NCI-H524 (cell line): ENCODE results near the gene COX8C.
"Not testable (repeated sequence)": the region's sequence is repeated elsewhere in the genome, so short reads cannot be mapped to it uniquely, and the experiment has no call there.

Experiments used
- DNase-seq, 2 experiments: peaks; one replicate each; lab custom pipeline; 2025; lab: John Stamatoyannopoulos, UW

Gene COX8C

DNA sequence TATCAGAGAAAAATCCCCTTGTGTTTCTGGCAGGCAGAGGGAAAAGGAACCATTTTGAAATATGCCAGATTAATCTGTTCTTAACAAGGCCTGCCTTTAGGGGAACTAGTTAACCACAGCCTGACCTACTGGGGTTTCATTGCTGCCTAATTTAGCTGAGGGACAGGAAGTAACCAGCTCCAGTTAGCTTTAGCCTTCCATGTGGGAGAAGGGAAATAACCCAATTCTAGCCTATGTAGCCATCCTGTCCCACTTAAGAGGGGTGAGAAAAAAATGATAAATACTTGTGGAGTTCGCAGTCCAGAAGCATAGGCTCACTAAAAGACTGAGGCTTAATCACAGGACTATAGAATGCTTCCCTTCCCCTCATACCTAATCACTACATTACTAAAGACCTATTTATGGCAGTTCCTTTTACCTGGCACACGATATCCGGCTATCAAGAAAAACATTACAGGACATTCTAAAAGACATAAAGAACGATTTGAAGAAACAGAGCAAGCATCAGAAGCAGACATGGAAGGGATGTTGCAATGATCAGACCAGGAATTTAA, 22.8 kb downstream of the COX8C start:
- DNase-seq: no peak

DNA sequence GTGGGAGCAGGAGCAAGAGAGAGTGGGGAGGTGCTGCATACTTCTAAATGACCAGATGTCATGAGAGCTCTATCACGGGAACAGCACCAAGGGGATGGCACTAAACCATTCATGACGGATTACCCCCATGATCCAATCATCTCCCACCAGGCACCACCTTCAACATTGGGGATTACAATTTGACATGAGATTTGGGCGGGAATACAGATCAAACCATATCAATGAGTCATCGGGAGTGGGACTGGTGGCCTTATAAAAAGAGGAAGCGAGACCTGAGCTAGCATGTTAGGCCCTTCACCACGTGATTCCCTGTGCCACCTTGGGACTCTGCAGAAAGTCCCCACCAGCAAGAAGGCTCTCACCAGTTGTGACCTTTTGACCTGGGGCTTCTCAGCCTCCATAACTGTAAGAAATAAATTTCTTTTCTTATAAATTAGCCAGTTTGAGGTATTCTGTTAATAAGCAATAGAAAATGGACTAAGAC, 28.7 kb downstream of the COX8C start:
- no peak for DNase-seq

DNA sequence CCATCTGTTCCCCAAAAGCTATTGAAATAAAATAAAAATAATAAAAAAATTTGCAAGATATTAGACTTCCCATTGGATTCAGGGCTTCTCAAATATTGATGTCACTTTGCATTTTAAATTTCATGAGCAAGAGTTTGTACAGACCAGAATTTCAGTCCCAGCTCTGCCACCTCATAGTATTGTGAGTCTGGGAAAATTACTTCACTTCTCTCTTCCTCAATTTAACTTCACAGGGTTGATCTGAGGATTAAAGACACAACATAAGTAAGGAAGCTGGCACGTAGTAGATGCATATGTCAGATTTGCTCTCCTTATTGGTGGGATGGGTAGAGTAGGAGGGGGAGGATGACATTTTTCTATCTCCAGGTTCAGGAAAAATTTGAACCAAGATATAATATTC, 32.8 kb downstream of the COX8C start:
- DNase-seq: no peak

DNA sequence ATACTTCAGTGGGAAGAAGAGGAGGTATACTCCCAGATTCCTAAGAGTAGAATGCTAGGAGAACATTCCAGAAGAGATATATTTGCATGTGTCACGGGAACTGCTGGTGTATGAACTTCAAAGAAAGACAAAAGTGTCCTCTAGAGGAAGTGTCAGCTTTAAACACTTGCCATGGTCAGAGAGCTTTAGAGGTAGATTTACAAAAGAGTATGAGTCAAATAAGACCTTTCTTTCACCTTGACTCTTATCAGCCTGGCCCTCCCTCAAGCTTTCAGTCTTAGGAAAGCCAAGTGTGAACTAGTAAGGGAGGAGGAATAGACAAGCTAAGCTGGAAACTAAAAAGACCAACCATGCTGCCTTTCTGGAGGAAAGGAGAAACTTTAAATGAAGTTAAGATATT, 34.7 kb downstream of the COX8C start:
- DNase-seq: no peak

DNA sequence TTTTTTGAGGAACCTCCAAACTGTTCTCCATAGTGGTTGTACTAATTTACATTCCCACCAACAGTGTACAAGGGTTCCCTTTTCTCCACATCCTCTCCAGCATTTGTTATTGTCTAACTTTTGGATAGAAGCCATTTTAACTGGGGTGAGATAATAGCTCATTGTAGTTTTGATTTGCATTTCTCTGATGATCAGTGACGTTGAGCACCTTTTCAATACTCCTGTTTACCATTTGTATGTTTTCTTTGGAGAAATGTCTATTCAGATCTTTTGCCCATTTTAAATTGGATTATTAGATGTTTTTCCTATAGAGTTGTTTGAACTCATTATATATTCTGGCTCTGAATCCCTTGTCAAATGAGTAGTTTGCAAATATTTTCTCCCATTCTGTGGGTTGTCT, 37.3 kb downstream of the COX8C start:
- DNase-seq: not testable (repeated sequence)

DNA sequence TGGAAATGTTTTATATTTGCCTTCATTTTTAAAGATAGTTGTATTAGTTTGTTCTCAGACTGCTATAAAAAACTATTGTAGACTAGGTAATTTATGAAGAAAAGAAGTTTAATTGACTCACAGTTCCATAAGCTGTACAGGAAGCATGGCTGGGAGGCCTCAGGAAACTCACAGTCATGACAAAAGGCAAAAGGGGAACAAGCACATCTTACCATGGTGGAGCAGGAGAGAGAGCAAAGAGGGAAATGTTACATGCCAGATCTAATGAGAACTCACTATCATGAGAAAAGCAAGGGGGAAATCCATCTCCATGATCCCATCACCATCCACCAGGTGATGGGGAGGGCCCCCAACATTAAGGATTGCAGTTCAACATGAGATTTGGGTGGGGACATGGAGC, 48.2 kb downstream of the COX8C start:
- no peak for DNase-seq

DNA sequence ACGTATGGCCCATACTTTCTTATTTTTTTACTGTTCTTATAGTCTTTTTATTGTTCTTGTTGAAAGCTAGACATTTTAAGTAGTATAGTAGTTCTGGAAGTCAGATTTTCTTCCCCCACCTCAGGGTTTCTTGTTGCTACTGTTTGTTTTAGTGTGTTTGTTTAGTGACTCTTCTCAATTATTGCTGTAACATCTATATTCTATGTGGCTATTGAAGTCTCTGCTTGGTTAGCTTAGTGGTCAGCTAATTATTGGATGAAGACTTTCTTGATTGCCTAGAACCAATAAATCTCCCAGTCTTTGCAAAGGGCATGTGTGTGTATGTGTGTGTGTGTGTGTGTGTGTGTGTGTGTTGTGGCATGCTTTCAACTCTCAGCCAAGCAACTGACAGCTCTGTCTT, 49.5 kb downstream of the COX8C start:
- DNase-seq: no peak
